Keratinocyte (primary cell): ENCODE data around the gene NRSN2.

Experiments used
- CTCF ChIP-seq, 3 experiments: IDR thresholded peaks in 1 of 3; conservative IDR thresholded peaks in 1 of 3; optimal IDR thresholded peaks in 1 of 3; 2 replicates in 2 of 3; 3 replicates in 1 of 3; pipeline versions ENCODE3 to v1.5.1; 2011; ENCODE audit warnings: low read length in 3 of 3, mild to moderate bottlenecking in 3 of 3, moderate library complexity in 2 of 3, control low read depth in 1 of 3, inconsistent platforms in 1 of 3; ENCODE audit not compliant: insufficient read depth in 2 of 3; ENCODE audit errors: extremely low read depth in 1 of 3
- EZH2 ChIP-seq: IDR thresholded peaks from one replicate; pipeline ENCODE4 v1.6.1; 2012; ENCODE audit warnings: inconsistent platforms, mild to moderate bottlenecking, low read length, moderate library complexity

- TF ChIP-seq CTCF (optimal IDR thresholded peaks at IDR 0.05 in 1 of 3, IDR thresholded peaks at IDR 0.05 in 1 of 3, conservative IDR thresholded peaks at IDR 0.05 in 1 of 3; ENCODE audit: extremely low read depth in 1 of 3, insufficient read depth in 2 of 3, low read length in 3 of 3), result no peak
- no peak for TF ChIP-seq EZH2
Observed at GRCh38 chr20:341682-342081, 5.2 kb upstream of the NRSN2 start.
